ENCODE measurements around the gene CLDN15. TPM values are rescaled to one million over a fixed set of nuclear protein-coding genes. Genes with fewer than 3 reads are reported as not detected.
A peak's percentile ranks its signal among the peaks of the same experiment; 100 is the strongest.

Gene CLDN15
- total RNA-seq, 1 experiment from 2014 or later, result 9.7 TPM

- no peak for TF ChIP-seq CTCF (conservative IDR thresholded peaks at IDR 0.05)
- Histone ChIP-seq H3K23me2 (ENCODE audit: insufficient read length, low read depth, low read length, poor library complexity, severe bottlenecking) (no peaks in the 10 kb centered on the region), H3K23ac (ENCODE audit: insufficient read length, low read depth, low read length) (no peak overlapping the region), H4K8ac (replicated peaks; ENCODE audit: insufficient read length, low read depth, low read length) (no peak overlapping the region), H3K18ac (ENCODE audit: insufficient read length, low read depth, low read length) (no peak overlapping the region), H3K4me2 (ENCODE audit: insufficient read depth, insufficient read length, low read length) (peak overlapping the region; percentile 49), H3K14ac (ENCODE audit: insufficient read depth, low read length) (no peak overlapping the region), H2BK15ac (ENCODE audit: low read depth, low read length) (no peak overlapping the region), H3K56ac (ENCODE audit: insufficient read length, low read depth, low read length) (no peak overlapping the region), H3K27ac (ENCODE audit: insufficient read length, low read depth, low read length) (no peak overlapping the region), H2BK120ac (ENCODE audit: low read depth, low read length, poor library complexity, severe bottlenecking) (no peak overlapping the region), H3K4me1 (ENCODE audit: insufficient read depth, low read length) (0 out of 2 replicates have a peak, but pooled peaks cover 3% of the 10 kb centered on the region), H2AFZ (ENCODE audit: low read length) (no peak overlapping the region), H3K27me3 (ENCODE audit: insufficient read depth, low read length) (no peaks in the 10 kb centered on the region), H4K91ac (ENCODE audit: insufficient read length, low read depth, low read length) (no peak overlapping the region), H3K79me1 (ENCODE audit: insufficient read depth, low read depth, low read length, poor library complexity, severe bottlenecking) (no peaks in the 10 kb centered on the region), H2AK5ac (ENCODE audit: insufficient read length, low read length) (no peak overlapping the region), H3K9me3 (ENCODE audit: control insufficient read depth, low read depth, low read length) (no peaks in the 10 kb centered on the region), H4K20me1 (ENCODE audit: control insufficient read depth, insufficient read depth, insufficient read length) (no peaks in the 10 kb centered on the region), H2BK12ac (ENCODE audit: insufficient read length, low read depth, low read length) (no peak overlapping the region), H2BK5ac (ENCODE audit: insufficient read length, low read length) (no peak overlapping the region), H3K4ac (ENCODE audit: low read depth, low read length) (no peak overlapping the region), H4K5ac (ENCODE audit: insufficient read length, low read depth, low read length) (no peak overlapping the region), H3K9ac (ENCODE audit: extremely low read depth, insufficient read length, low read length) (no peak overlapping the region), H3K79me2 (ENCODE audit: insufficient read depth, low read length) (no peaks in the 10 kb centered on the region), H3T11ph (ENCODE audit: low read length) (no peak overlapping the region), H2BK20ac (ENCODE audit: low read depth, low read length, poor library complexity, severe bottlenecking) (no peak overlapping the region)
- no CpG with 5 or more reads among the region's 52 CpGs for WGBS (ENCODE audit: extremely low coverage, insufficient read length, low lambda C conversion rate)
- DNase-seq, result peak; percentile 74
- peaks cover 20 to 23% of the 10 kb centered on the region in 2 experiments for H3K4me1 Mint-ChIP-seq
- peak overlapping the region; percentile 71 to 85 for H3K4me3 Mint-ChIP-seq
- H3K27ac Mint-ChIP-seq, result peak overlapping the region; percentile 50 to 92 (median 67); a peak in 3 of 7 replicates
- H3K27me3 Mint-ChIP-seq (ENCODE audit: low read depth), result no peaks in the 10 kb centered on the region
- no peaks in the 10 kb centered on the region for H3K9me3 Mint-ChIP-seq
- peaks cover 0 to 24% (median 6%) of the 10 kb centered on the region in 3 experiments; a peak in 5 of 7 replicates for H3K36me3 Mint-ChIP-seq (ENCODE audit: insufficient read depth in 1 of 3, low read depth in 3 of 3)
Measured at GRCh38 chr7:101232141-101232850, 5.3 kb downstream of the CLDN15 start.

All from H9 (cell line).